ENCODE data around the gene CA5A.

CA5A gene

GRCh38 chr16:87961623-87962022 is 25.3 kb upstream of the CA5A start:
- FAIRE-seq = no peak

- FAIRE-seq = no peak
Observed at GRCh38 chr16:87960852-87961251, 24.5 kb upstream of the CA5A start.

GRCh38 chr16:87960296-87960695 is 24.0 kb upstream of the CA5A start:
- no peak for FAIRE-seq

- no peak for FAIRE-seq
Observed at GRCh38 chr16:87959391-87959990, 23.2 kb upstream of the CA5A start.

GRCh38 chr16:87958632-87959031 is 22.3 kb upstream of the CA5A start:
- FAIRE-seq = no peak

- FAIRE-seq = no peak
Observed at GRCh38 chr16:87957296-87958094, 21.2 kb upstream of the CA5A start.

GRCh38 chr16:87956365-87957231 is 20.3 kb upstream of the CA5A start:
- FAIRE-seq = no peak

- FAIRE-seq = no peak
Observed at GRCh38 chr16:87956098-87956364, 19.7 kb upstream of the CA5A start.

- no peak for FAIRE-seq
Observed at GRCh38 chr16:87955302-87956097, 19.2 kb upstream of the CA5A start.

- FAIRE-seq = no peak
Observed at GRCh38 chr16:87954826-87955225, 18.5 kb upstream of the CA5A start.

GRCh38 chr16:87954361-87954760 is 18.0 kb upstream of the CA5A start:
- no peak for FAIRE-seq

- no peak for FAIRE-seq
Observed at GRCh38 chr16:87953308-87954215, 17.2 kb upstream of the CA5A start.

GRCh38 chr16:87952751-87953150 is 16.4 kb upstream of the CA5A start:
- FAIRE-seq = no peak

GRCh38 chr16:87951552-87952538 is 15.5 kb upstream of the CA5A start:
- FAIRE-seq = no peak

- peak; percentile 74 for FAIRE-seq
Observed at GRCh38 chr16:87950765-87951551, 14.6 kb upstream of the CA5A start, which contains the start of gene BANP. TSS of gene BANP (plus strand) at chr16:87951434. CDS start at chr16:87975116, 23,682 bp downstream.

GRCh38 chr16:87949071-87949744 is 12.9 kb upstream of the CA5A start:
- FAIRE-seq = no peak

GRCh38 chr16:87948735-87949070 is 12.4 kb upstream of the CA5A start:
- FAIRE-seq = no peak

GRCh38 chr16:87948119-87948545 is 11.8 kb upstream of the CA5A start:
- FAIRE-seq = no peak

Data from endometrium (tissue), 2 donors.